BE2C (cell line): ENCODE results near the gene SLC12A3.
A peak's percentile ranks its signal among the peaks of the same experiment; 100 is the strongest.

Experiments used
- DNase-seq: peaks from one replicate; pipeline ENCODE4 v3.0.0-alpha.2; 2020
- H3K27me3 ChIP-seq: fragments of 250-450 bp; sonication (Bioruptor Pico); 2 replicates; pipeline ENCODE4 v1.5.1; 2020; ENCODE audit warnings: mild to moderate bottlenecking
- H3K36me3 ChIP-seq: fragments of 250-450 bp; sonication (Bioruptor Pico); 2 replicates; pipeline ENCODE4 v1.5.1; 2020; ENCODE audit warnings: mild to moderate bottlenecking
- H3K4me1 ChIP-seq: fragments of 250-450 bp; sonication (Bioruptor Pico); 2 replicates; pipeline ENCODE4 v1.5.1; 2020
- H3K4me3 ChIP-seq: 2 replicates; pipeline ENCODE4 v1.5.1; 2011; ENCODE audit warnings: low read depth, low read length
- H3K9me3 ChIP-seq: fragments of 250-450 bp; sonication (Bioruptor Pico); 2 replicates; pipeline ENCODE4 v1.5.1; 2020
- TF ChIP-seq, protein P1 (sequence below): IDR thresholded peaks from 2 replicates; pipeline ENCODE4 v1.5.1; 2012; ENCODE audit warnings: mild to moderate bottlenecking, low read depth, low read length

Gene SLC12A3

DNA sequence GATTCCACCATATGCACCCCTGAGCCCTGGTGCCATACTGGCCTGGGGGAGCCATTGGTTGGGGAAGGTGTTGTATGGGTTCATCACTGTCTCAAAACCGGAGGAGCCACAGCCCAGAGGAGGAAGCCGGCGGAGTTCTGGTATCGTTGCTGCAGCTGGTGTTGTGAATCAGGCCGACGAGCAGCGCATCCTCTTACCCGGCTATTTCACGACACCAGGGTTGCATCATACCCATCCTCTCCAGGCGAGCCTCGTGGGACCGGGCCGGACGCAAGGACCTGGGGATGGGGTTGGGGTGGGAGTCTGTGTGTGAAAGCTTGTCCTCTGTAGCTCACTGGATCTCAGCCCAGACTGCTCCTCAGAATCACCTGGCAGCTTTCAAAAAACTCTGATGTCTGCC is 6.6 kb upstream of the SLC12A3 start:
- Histone ChIP-seq H3K9me3 (no peaks in the 10 kb centered on the region), H3K27me3 (no peaks in the 10 kb centered on the region), H3K4me1 (no peaks in the 10 kb centered on the region), H3K4me3 (no peak overlapping the region), H3K36me3 (no peaks in the 10 kb centered on the region)
- TF ChIP-seq, protein P1, sequence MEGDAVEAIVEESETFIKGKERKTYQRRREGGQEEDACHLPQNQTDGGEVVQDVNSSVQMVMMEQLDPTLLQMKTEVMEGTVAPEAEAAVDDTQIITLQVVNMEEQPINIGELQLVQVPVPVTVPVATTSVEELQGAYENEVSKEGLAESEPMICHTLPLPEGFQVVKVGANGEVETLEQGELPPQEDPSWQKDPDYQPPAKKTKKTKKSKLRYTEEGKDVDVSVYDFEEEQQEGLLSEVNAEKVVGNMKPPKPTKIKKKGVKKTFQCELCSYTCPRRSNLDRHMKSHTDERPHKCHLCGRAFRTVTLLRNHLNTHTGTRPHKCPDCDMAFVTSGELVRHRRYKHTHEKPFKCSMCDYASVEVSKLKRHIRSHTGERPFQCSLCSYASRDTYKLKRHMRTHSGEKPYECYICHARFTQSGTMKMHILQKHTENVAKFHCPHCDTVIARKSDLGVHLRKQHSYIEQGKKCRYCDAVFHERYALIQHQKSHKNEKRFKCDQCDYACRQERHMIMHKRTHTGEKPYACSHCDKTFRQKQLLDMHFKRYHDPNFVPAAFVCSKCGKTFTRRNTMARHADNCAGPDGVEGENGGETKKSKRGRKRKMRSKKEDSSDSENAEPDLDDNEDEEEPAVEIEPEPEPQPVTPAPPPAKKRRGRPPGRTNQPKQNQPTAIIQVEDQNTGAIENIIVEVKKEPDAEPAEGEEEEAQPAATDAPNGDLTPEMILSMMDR = no peak
- DNase-seq = no peak

DNA sequence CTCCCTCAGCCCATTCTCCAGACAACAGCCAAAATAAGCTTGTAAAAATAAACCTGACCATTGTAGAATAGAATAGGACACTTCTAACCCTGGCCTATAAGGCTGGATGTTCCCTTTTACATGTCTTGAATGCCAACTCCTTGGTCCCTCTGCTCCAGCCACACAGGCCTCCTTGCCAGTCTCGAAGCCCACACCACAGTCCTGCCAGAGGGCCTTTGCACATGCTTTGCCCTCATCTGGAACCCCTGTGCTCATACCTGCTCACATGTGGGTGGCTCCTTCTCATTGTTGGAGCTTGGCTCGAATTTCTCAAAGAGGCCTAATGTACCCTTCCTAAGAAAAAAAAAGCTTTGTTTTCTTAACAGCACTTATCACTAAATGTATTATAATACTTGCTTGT is 5.4 kb upstream of the SLC12A3 start:
- DNase-seq = no peak
- Histone ChIP-seq H3K4me1 (peaks cover under 1% of the 10 kb centered on the region), H3K27me3 (no peaks in the 10 kb centered on the region), H3K36me3 (no peaks in the 10 kb centered on the region), H3K4me3 (no peak overlapping the region), H3K9me3 (no peaks in the 10 kb centered on the region)
- TF ChIP-seq, protein P1 = no peak

DNA sequence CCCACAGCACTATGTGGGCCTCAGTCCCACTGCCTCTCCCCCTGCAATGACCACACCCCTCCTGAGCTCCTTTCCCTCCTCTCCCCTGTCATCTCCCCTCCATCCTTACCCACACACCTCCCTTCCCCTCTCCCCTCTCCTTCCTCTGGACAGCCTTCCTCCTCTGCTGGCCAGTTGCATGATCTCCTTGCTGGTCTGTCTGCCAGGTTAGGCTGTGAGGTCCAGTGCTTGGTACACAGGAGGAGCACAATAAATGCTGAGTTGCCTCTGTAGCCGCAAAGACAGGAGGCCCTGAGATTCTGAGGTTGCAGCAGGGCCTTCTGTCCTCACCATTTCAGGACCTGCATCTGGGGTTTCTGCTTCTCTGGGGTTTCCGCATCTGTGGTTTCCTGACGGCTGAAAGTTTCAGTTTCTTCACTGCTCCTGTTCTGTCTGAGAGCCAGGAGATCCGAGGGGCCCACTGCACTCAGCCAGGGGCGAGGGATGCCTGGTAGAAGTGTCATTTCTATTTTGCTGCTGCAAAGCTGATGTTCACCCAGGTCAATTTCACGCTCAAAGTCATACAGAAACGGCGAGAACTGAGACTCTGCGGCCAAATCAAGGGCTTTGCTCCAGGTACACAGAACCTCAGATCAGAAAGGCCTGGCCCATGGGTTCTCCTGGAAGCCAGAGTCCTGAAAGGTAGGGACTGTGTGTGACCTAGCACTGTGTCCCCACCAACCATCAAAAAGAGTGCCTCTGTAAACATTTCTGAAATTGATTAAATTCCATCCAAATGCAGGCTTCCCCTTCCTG is 4.6 kb upstream of the SLC12A3 start:
- TF ChIP-seq, protein P1 = no peak
- DNase-seq = no peak
- H3K4me3 ChIP-seq = no peak overlapping the region
- peaks cover 9% of the 10 kb centered on the region for H3K4me1 ChIP-seq
- no peaks in the 10 kb centered on the region for H3K27me3 ChIP-seq
- no peaks in the 10 kb centered on the region for H3K36me3 ChIP-seq
- no peaks in the 10 kb centered on the region for H3K9me3 ChIP-seq

DNA sequence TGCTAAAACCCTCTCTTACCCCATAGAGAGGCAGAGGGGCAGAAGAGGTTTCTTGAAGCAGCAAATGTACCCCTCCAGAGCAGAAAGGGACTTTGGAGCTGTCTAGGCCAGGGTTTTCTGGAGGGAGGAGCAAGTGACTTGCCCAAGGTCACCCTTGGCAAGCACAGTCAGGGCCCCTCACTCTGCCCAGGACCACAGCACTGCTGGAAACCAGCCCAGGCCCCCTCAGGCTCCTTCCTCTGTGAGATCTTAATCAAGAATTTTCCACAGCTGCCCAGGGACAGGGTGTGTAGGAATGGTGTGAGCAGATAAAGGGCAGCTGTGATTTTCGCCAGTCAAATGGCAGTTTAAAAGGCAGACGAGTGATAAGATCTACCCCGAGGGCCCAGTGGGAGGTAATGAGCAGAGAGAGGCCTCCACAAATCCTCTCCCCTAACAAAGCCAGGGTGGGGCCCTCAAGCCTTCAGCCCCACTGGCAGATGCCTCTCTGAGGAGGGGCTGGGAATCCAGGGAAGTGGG is 3.9 kb upstream of the SLC12A3 start:
- DNase-seq = peak; percentile 81
- no peaks in the 10 kb centered on the region for H3K27me3 ChIP-seq
- H3K9me3 ChIP-seq = no peaks in the 10 kb centered on the region
- H3K36me3 ChIP-seq = no peaks in the 10 kb centered on the region
- H3K4me3 ChIP-seq = no peak overlapping the region
- H3K4me1 ChIP-seq = peaks cover 9% of the 10 kb centered on the region
- TF ChIP-seq, protein P1 = no peak

DNA sequence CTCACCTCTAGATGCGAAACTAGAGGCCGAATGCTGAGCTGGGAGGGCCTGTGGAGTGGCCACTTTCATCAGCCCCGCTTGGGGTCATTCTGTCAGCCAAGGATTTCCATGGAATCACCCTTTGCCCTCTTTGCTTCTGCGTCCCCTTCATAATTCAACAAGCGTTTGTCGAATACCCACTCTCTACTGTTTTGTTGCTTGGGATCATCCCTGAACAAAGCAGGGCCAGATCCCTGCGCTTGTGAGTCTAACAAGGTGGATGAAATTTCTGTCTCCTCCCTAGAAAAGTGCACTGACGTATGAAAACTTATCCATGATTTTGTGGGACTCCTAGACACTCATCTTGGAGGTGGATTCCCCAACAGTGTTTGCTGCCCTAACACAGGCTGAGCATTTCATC is 3.3 kb upstream of the SLC12A3 start:
- H3K4me1 ChIP-seq = peaks cover 9% of the 10 kb centered on the region
- TF ChIP-seq, protein P1 = no peak
- H3K4me3 ChIP-seq = no peak overlapping the region
- no peak for DNase-seq
- H3K9me3 ChIP-seq = no peaks in the 10 kb centered on the region
- no peaks in the 10 kb centered on the region for H3K27me3 ChIP-seq
- H3K36me3 ChIP-seq = no peaks in the 10 kb centered on the region

DNA sequence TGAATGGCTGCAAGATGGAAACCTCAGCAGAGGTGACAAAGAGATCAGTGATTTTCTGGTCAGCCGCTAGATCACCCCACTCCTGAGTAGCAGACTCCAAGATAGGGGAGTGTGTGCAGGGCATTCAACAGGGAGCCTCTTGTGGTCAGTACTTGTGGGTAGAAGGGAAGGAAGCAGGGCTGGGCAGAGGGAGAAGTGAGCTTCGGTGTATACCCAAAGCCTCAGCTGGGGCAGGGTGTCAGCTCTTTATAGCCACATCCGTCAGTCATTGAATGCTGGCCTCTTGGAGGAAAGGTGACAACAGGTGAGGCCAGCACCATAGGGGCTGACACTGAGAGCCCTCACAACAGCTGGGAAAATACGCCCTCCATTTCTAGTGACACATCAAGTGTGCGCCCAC is 2.2 kb upstream of the SLC12A3 start:
- Histone ChIP-seq H3K4me3 (no peak overlapping the region), H3K36me3 (no peaks in the 10 kb centered on the region), H3K4me1 (peaks cover 9% of the 10 kb centered on the region), H3K27me3 (no peaks in the 10 kb centered on the region), H3K9me3 (no peaks in the 10 kb centered on the region)
- no peak for DNase-seq
- TF ChIP-seq, protein P1 = no peak
